Smooth muscle cell of the pulmonary artery (primary cell): ENCODE data around the gene UHRF2. TPM values are rescaled to one million over a fixed set of nuclear protein-coding genes. Genes with fewer than 3 reads are reported as not detected.

Experiments used
- total RNA-seq: library from RNA; depleted of rRNA; stranded (reverse); fragments of >200 nt; gene quantifications from 2 replicates; pipeline ENCODE4 v1.2.3, GENCODE V29; 2014

UHRF2 gene, protein sequence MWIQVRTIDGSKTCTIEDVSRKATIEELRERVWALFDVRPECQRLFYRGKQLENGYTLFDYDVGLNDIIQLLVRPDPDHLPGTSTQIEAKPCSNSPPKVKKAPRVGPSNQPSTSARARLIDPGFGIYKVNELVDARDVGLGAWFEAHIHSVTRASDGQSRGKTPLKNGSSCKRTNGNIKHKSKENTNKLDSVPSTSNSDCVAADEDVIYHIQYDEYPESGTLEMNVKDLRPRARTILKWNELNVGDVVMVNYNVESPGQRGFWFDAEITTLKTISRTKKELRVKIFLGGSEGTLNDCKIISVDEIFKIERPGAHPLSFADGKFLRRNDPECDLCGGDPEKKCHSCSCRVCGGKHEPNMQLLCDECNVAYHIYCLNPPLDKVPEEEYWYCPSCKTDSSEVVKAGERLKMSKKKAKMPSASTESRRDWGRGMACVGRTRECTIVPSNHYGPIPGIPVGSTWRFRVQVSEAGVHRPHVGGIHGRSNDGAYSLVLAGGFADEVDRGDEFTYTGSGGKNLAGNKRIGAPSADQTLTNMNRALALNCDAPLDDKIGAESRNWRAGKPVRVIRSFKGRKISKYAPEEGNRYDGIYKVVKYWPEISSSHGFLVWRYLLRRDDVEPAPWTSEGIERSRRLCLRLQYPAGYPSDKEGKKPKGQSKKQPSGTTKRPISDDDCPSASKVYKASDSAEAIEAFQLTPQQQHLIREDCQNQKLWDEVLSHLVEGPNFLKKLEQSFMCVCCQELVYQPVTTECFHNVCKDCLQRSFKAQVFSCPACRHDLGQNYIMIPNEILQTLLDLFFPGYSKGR
- total RNA-seq, result 73.9 and 85.0 TPM in 2 replicates

DNA sequence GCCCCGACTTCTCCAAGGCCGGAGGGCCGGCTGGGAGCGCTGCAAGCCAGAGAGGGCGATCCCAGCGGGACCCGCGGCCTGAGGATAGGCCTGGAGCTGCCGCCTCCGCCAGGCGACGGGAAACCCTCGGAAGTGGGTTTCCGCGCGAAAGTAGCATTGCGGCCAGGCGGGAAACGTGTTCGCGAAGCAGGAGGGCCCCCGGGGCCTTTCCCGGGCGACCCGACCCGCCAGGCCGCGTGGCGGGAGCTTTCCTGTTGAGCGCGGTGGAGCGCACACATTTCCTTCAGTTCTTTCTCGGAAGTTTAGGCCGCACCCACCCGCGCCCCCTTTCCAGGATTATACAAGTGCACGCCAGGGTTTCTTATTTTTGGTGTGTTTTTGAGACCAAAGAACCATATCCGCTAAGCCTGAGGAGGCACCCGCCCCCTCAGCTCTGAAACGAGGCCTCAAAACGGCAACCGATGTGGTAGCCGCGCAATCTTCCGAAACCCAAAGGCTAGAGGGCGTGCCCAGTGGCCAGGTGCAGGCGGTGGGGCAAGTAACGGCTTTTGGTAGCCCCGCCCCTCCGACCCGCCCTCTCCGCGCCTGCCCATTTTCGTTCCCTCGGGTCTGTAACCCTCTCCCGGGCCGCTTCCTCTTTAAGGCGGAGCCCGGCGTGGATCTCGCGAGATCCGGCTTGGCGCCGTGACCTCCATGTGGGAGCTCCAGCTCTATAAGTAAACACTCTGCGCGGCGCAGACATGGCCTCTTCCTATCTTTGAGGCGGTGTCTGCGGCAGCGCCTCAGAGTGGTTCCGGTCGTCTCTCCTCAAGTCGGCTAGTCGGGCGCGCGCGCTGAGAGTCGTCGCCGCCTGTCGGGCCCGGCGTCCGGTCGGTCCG, at the start of gene UHRF2:
Gene UHRF2, plus strand, starts transcription at position 713 of the 878 bp plus-strand sequence. CDS start 292 bp downstream, outside the sequence.

Other genes starting within 250 kb of the UHRF2 start
- gene IL33, start 197.4 kb upstream of the UHRF2 start, total RNA-seq, result 65.7 and 214 TPM in 2 replicates
- gene TPD52L3, start 84.8 kb upstream of the UHRF2 start, total RNA-seq, result not detected in 2 replicates
- 0.33 and 2.3 TPM in 2 replicates for gene GLDC, start 232.5 kb downstream of the UHRF2 start, total RNA-seq